ENCODE measurements around the gene PKP3.

DNA sequence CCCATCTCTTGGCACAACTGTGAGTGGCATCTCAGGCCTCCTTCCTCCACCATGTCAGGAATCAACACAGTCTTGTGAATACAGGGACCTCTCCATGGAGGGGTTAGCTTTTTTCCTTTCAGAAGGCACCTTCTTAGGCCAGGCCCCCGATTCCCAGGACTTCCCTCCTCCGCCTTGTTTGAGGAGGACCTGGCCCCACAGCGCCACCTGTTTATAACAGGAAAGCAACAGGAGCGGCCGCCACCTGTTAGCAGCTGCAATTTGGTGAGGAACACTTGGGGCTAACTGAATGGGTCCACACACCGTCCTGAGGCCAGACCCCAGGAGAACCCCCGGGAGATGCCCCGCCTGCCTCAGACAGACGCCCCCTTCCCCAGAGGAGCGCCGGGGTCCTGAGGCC lies 3.8 kb upstream of the PKP3 start:
- TF ChIP-seq, protein P1, sequence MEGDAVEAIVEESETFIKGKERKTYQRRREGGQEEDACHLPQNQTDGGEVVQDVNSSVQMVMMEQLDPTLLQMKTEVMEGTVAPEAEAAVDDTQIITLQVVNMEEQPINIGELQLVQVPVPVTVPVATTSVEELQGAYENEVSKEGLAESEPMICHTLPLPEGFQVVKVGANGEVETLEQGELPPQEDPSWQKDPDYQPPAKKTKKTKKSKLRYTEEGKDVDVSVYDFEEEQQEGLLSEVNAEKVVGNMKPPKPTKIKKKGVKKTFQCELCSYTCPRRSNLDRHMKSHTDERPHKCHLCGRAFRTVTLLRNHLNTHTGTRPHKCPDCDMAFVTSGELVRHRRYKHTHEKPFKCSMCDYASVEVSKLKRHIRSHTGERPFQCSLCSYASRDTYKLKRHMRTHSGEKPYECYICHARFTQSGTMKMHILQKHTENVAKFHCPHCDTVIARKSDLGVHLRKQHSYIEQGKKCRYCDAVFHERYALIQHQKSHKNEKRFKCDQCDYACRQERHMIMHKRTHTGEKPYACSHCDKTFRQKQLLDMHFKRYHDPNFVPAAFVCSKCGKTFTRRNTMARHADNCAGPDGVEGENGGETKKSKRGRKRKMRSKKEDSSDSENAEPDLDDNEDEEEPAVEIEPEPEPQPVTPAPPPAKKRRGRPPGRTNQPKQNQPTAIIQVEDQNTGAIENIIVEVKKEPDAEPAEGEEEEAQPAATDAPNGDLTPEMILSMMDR (IDR thresholded peaks at IDR 0.05), result no peak
- no peak for TF ChIP-seq POLR2A (IDR thresholded peaks at IDR 0.05)
- TF ChIP-seq POLR2AphosphoS5 (IDR thresholded peaks at IDR 0.05), result no peak
- TF ChIP-seq EP300 (IDR thresholded peaks at IDR 0.05), result no peak

Measured in upper lobe of left lung (tissue), 4 donors.